Activated CD4-positive, alpha-beta T cell treated with anti-CD3 and anti-CD28 coated beads, Interleukin-2, amount 10 ng/mL, durations not matched to agents 7 days and 5 days (primary cell): Measurements from ENCODE around the gene LTN1. TPM values are rescaled to one million over a fixed set of nuclear protein-coding genes. Genes with fewer than 3 reads are reported as not detected.
"Not testable (repeated sequence)": the region's sequence is repeated elsewhere in the genome, so short reads cannot be mapped to it uniquely, and the experiment has no call there.

Experiments
- CTCF ChIA-PET: fragments of 350-600 bp; sonication (Branson Sonifier 250); formaldehyde crosslinking; loops from one replicate; lab custom pipeline; 2021; ENCODE audit warnings: antibody characterized with exemption; lab: Charles Lee
- POLR2A ChIA-PET: fragments of 350-600 bp; sonication (Branson Sonifier 250); formaldehyde crosslinking; loops from one replicate; lab custom pipeline; 2021; ENCODE audit warnings: antibody characterized with exemption; lab: Charles Lee
- DNase-seq: peaks from one replicate; pipeline ENCODE4 v3.0.0-alpha.2; 2020
- H3K27ac Mint-ChIP-seq: one replicate; pipeline ENCODE4 v1.8.0; 2021; ENCODE audit warnings: mild to moderate bottlenecking, moderate library complexity, mixed read lengths
- H3K27me3 Mint-ChIP-seq: one replicate; pipeline ENCODE4 v1.8.0; 2021; ENCODE audit warnings: mixed read lengths
- H3K36me3 Mint-ChIP-seq: one replicate; pipeline ENCODE4 v1.8.0; 2021; ENCODE audit warnings: low read depth, mixed read lengths
- H3K4me1 Mint-ChIP-seq: one replicate; pipeline ENCODE4 v1.8.0; 2021; ENCODE audit warnings: mixed read lengths
- H3K4me3 Mint-ChIP-seq: one replicate; pipeline ENCODE4 v1.8.0; 2021; ENCODE audit warnings: mild to moderate bottlenecking, moderate library complexity, mixed read lengths
- H3K9me3 Mint-ChIP-seq: one replicate; pipeline ENCODE4 v1.8.0; 2021; ENCODE audit warnings: mixed read lengths
- total RNA-seq, 2 experiments: library from RNA; stranded (reverse); gene quantifications; one replicate each; pipeline ENCODE4 v1.2.3, GENCODE V29; 2021

Gene LTN1
- total RNA-seq, 2 experiments from 2014 or later = 25.7 to 27.4 TPM

DNA sequence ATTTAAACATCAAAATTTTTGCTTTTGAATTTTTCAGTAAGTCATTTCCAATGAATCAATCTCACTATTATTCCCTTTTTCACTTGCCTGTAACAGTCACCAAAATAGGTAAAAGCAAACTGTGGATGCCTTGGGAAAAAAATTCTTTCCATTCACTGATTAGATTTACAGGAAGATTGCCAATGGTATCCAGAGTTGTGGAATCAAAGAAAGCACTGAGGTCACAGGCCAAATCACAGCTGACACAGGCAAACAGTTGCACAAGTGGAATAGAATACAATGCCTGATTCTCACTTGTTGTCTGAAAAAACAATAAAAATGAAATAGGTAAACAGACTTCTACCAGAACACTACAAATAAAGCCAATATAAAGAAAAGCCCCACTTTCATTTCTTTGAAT, 48.4 kb downstream of the LTN1 start:
- no peak overlapping the region for H3K27ac Mint-ChIP-seq
- ChIA-PET POLR2A (no interaction called here), CTCF (interaction anchor here (0.9 to 1.1 kb wide), 3 partner anchors 16 to 302 kb away, joined by 3 read pairs; no protein-coding TSS in a partner anchor)
- peaks cover 4% of the 10 kb centered on the region for H3K4me1 Mint-ChIP-seq
- H3K27me3 Mint-ChIP-seq = no peaks in the 10 kb centered on the region
- peaks cover 31% of the 10 kb centered on the region for H3K36me3 Mint-ChIP-seq
- DNase-seq = no peak
- no peak overlapping the region for H3K4me3 Mint-ChIP-seq
- H3K9me3 Mint-ChIP-seq = no peaks in the 10 kb centered on the region

DNA sequence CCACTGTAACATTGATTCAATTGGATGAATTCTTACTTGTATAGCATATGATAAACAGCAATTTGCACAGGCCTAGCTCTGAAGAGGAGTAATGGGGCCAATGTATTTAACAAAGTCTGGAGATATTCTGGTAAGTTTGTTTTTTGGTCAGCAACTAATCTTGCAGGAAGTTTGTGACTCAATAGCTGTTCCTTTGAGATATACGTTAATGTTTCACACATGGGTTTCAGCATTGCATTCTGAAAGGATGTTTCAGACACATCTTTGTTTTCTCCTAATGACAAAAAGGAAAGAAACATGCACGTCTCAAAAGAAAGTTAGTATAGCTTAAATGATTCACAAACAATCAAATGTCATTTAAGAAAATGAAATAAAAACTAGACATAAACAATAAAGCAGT, 49.0 kb downstream of the LTN1 start:
- POLR2A ChIA-PET = no interaction called here
- no peaks in the 10 kb centered on the region for H3K9me3 Mint-ChIP-seq

DNA sequence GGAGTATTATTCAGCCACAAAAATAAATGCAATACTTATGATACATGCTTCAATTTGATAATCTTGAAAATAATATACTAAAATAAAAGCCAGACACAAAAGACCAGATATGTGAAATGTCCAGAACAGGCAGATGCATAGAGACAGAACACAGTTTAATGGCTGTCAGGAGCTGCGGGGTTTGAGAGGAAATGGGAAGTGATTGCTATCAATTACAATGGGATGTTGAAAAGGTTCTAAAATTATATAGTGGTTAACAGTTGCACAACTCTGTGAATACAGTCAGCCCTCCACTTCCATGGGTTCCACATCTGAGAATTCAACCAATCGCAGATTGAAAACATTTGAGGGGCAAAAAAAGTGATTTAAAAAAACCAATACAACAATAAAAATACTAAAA, 54.0 kb downstream of the LTN1 start:
- Mint-ChIP-seq H3K4me1 (peaks cover 4% of the 10 kb centered on the region), H3K4me3 (no peak overlapping the region), H3K27me3 (no peaks in the 10 kb centered on the region), H3K36me3 (peaks cover 27% of the 10 kb centered on the region), H3K27ac (no peak overlapping the region), H3K9me3 (no peaks in the 10 kb centered on the region)
- ChIA-PET POLR2A (no interaction called here), CTCF (interaction anchor here (1.8 kb wide), 1 partner anchor 193 kb away, joined by 5 read pairs; no protein-coding TSS in a partner anchor)
- no peak for DNase-seq

More for the DNA sequence above, 49.0 kb downstream of the LTN1 start:
- no peak overlapping the region for H3K27ac Mint-ChIP-seq
- DNase-seq = no peak
- no peak overlapping the region for H3K4me3 Mint-ChIP-seq
- no peaks in the 10 kb centered on the region for H3K27me3 Mint-ChIP-seq
- CTCF ChIA-PET = interaction anchor here (0.9 to 1.1 kb wide), 3 partner anchors 15 to 302 kb away, joined by 3 read pairs; no protein-coding TSS in a partner anchor
- H3K36me3 Mint-ChIP-seq = peaks cover 30% of the 10 kb centered on the region
- H3K4me1 Mint-ChIP-seq = peaks cover 4% of the 10 kb centered on the region

DNA sequence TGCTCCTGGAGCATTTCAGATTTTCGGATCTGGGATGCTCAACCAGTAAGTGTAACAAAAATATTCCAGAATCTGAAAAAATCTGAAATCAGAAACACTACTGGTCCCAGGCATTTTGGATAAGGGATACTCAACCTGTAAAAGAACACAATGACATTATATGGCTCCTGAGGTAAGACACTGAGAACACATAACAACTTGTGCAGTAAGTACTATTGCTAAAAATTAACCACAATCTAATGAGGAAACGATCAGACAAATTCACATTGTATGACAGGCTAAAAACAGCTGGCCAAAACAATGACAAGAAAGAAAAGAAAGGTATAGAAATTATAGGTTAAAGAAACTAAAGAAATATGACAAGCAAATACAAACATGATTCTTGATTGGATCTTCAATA, 54.9 kb downstream of the LTN1 start:
- Mint-ChIP-seq H3K4me1 (peaks cover 6% of the 10 kb centered on the region), H3K36me3 (peaks cover 32% of the 10 kb centered on the region), H3K27ac (no peak overlapping the region), H3K4me3 (no peak overlapping the region), H3K9me3 (no peaks in the 10 kb centered on the region), H3K27me3 (no peaks in the 10 kb centered on the region)
- CTCF ChIA-PET = no interaction called here
- DNase-seq = no peak
- POLR2A ChIA-PET = no interaction called here

DNA sequence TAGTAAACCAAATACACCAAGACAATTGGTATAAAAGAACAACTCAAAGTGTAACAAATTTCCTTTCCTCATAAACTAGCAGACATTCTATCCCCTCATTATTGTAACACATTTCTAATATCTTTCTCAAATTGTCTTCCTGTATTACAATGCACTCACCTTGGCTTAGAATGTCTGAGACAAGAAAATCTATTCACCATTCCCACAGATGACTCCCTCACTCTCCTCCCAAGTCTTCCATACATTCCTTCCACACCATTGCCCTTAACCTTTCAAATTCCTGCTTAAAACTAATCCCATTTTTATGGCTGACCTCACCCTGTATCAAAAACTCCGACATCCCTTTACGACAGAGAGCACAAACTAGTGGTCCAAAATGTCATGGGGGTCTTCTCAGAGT, 56.0 kb downstream of the LTN1 start:
- no peak for DNase-seq
- no peaks in the 10 kb centered on the region for H3K27me3 Mint-ChIP-seq
- H3K4me3 Mint-ChIP-seq = no peak overlapping the region
- no peak overlapping the region for H3K27ac Mint-ChIP-seq
- CTCF ChIA-PET = no interaction called here
- peaks cover 8% of the 10 kb centered on the region for H3K4me1 Mint-ChIP-seq
- H3K9me3 Mint-ChIP-seq = no peaks in the 10 kb centered on the region
- POLR2A ChIA-PET = no interaction called here
- H3K36me3 Mint-ChIP-seq = peaks cover 29% of the 10 kb centered on the region

DNA sequence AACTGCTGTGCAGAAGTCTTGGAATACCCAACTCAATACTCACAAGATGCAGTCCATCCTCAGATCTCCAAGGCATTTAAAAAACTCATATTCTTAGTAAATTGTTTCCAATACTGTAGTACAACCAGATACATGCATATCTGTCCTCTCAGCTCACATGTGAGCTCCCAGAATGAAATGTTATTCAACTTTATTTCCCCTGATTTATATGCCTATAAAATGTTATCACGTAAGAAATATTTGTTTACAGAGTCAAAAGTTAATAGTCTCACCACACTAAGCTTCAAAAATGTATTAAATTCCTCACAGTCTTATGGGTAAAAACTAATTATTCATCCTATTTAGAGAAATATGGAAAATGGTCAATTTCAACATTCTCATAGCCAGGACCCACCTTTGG, 56.6 kb downstream of the LTN1 start:
- H3K36me3 Mint-ChIP-seq = peaks cover 32% of the 10 kb centered on the region
- no peak overlapping the region for H3K27ac Mint-ChIP-seq
- no peak for DNase-seq
- no peaks in the 10 kb centered on the region for H3K9me3 Mint-ChIP-seq
- H3K27me3 Mint-ChIP-seq = no peaks in the 10 kb centered on the region
- POLR2A ChIA-PET = no interaction called here
- no peak overlapping the region for H3K4me3 Mint-ChIP-seq
- H3K4me1 Mint-ChIP-seq = peaks cover 8% of the 10 kb centered on the region
- CTCF ChIA-PET = no interaction called here

DNA sequence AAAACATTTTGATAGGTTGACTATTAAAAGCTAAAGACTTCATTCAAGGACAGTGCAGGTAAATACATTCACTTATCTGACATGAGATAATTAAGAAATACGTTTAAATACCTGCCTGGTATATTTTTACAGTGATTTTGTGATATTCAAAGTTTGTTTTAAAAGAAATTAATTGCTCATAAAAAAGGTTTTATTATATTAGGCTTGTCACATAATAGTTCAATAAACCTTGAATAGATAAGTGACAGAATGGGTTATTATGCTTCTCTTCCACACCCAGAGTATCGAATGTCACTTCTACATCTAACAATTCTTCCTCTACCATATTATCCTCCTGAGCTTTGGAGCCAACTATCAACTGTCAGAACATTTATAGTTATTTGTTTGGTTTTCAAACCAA, 60.0 kb downstream of the LTN1 start:
- CTCF ChIA-PET = no interaction called here

DNA sequence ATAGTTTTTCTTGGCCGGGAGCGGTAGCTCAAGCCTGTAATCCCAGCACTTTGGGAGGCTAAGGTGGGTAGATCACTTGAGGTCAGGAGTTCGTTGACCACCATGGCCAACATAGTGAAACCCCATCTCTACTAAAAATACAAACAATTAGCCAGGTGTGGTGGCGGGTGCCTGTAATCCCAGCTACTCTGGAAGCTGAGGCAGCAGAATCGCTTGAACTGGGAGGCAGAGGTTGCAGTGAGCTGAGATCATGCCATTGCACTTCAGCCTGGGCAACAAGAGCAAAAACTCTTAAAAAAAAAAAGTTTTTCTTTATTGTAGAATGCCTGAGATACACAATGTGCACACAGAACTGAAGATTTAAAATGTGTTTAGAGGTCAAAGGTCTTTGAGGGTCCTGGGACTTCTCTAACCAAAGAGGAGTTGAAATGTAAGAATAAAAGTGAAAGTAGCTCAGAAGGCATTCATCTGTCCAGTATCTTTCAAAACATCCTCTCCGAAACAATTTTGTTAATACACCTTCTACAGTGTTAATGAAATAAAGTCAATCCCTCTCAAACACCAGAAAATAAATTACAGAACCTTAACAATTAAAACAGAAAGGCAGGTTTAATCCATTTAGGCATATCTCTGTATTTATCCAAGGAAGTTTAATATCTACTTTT, 60.8 kb downstream of the LTN1 start:
- H3K9me3 Mint-ChIP-seq, H3K27me3 Mint-ChIP-seq, H3K4me3 Mint-ChIP-seq, DNase-seq, POLR2A ChIA-PET, H3K4me1 Mint-ChIP-seq: not testable (repeated sequence)
- Mint-ChIP-seq H3K27ac (peak overlapping the region; percentile 81), H3K36me3 (peaks cover 40% of the 10 kb centered on the region)
- CTCF ChIA-PET = interaction anchor here (1.1 kb wide), 1 partner anchor 8 kb away, joined by 3 read pairs; no protein-coding TSS in a partner anchor

More for the DNA sequence above, 60.0 kb downstream of the LTN1 start:
- no peaks in the 10 kb centered on the region for H3K9me3 Mint-ChIP-seq
- peaks cover 40% of the 10 kb centered on the region for H3K36me3 Mint-ChIP-seq
- H3K4me3 Mint-ChIP-seq = no peak overlapping the region
- no peak for DNase-seq
- H3K27me3 Mint-ChIP-seq = no peaks in the 10 kb centered on the region
- H3K4me1 Mint-ChIP-seq = peaks cover 6% of the 10 kb centered on the region
- no peak overlapping the region for H3K27ac Mint-ChIP-seq
- POLR2A ChIA-PET = no interaction called here

DNA sequence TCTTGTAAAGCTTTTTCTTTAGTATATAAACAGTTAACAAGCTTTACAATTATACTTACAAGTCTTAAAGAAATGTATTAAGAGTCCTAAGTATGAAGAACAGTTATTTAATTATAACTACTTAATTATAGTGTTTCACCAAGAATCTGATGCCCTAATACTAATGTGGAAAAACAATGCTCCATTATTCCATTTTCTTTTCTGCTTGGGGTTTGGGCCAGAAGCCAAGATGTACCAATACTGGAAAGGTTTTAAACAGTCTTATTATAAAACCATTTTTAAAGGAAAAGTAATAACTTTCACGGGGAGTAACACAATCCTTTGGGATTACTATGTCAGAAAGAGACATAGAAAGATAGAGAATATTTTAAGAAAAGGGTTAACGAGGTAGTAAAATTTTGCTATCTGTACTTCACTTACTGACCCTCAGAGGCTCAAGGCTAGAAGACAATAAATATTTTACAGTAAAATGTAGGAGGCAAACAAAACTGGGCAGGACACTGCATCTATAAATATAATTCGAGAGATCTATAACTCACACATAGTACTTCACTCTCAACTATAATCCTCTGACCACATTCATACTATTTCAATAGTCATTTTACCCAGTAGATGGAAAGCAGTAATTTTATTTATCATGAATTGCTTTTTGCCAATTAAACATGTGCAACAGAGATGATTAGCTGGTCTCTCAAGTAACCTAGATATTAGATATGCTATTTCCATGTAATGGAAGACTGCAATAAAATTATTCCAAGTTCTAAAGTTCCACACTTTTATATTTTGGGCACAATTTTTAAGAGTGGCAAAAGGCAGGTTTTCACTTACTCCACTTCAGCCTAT, 63.9 kb downstream of the LTN1 start:
- Mint-ChIP-seq H3K27ac (no peak overlapping the region), H3K9me3 (no peaks in the 10 kb centered on the region), H3K36me3 (peaks cover 43% of the 10 kb centered on the region), H3K27me3 (no peaks in the 10 kb centered on the region), H3K4me1 (peaks cover 6% of the 10 kb centered on the region), H3K4me3 (no peak overlapping the region)
- DNase-seq = no peak
- ChIA-PET CTCF (interaction anchor here (1.6 kb wide), 1 partner anchor 15 kb away, joined by 3 read pairs; no protein-coding TSS in a partner anchor), POLR2A (no interaction called here)

DNA sequence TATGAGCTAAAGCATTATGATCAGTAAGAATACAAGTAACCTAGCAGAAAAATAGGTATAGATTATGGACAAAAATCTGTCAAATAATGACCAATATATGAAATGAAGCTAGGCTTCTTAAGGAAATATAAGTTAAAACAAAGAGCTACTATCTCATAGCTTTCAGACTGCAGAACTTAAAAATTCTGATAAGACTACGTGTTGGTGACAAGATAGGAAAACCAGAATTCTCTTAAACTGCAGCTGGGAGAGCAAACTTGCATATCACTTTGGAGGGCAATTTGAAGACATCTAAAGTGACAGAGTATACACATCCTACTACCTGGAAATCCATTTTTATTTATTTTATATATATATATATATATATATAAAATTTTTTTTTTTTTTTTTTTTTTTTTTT, 65.5 kb downstream of the LTN1 start:
- H3K4me1 Mint-ChIP-seq = peaks cover 3% of the 10 kb centered on the region
- no peak overlapping the region for H3K27ac Mint-ChIP-seq
- no peaks in the 10 kb centered on the region for H3K27me3 Mint-ChIP-seq
- ChIA-PET CTCF (no interaction called here), POLR2A (no interaction called here)
- no peaks in the 10 kb centered on the region for H3K9me3 Mint-ChIP-seq
- H3K4me3 Mint-ChIP-seq = no peak overlapping the region
- no peak for DNase-seq
- peaks cover 33% of the 10 kb centered on the region for H3K36me3 Mint-ChIP-seq

DNA sequence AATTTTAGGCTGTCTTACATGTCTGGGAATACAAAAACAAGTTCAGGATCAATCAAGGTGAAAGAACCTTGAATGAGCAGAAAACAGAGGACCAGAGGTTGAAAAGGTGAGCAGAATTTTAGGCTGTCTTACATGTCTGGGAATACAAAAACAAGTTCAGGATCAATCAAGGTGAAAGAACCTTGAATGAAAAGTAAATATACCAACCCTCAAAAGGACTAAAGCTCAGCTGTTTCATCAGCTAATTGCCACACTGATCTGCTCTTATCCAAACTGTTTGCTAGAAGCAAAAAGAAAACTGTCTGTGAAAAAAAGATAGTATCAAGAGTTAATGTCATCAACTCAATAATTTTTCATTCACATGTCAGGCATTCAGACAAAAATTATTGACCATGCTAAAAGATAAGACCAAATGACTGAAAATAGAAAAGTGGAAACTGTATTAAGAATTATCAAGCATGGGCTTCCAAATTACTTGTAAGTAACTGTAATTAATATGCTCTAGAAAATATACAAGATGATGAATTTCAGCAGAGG, 69.2 kb downstream of the LTN1 start:
- H3K36me3 Mint-ChIP-seq = peaks cover 16% of the 10 kb centered on the region
- no peaks in the 10 kb centered on the region for H3K27me3 Mint-ChIP-seq
- no peaks in the 10 kb centered on the region for H3K9me3 Mint-ChIP-seq
- CTCF ChIA-PET = no interaction called here
- no peaks in the 10 kb centered on the region for H3K4me1 Mint-ChIP-seq
- H3K4me3 Mint-ChIP-seq = no peak overlapping the region
- H3K27ac Mint-ChIP-seq = peak overlapping the region; percentile 3
- POLR2A ChIA-PET = no interaction called here
- DNase-seq = no peak

DNA sequence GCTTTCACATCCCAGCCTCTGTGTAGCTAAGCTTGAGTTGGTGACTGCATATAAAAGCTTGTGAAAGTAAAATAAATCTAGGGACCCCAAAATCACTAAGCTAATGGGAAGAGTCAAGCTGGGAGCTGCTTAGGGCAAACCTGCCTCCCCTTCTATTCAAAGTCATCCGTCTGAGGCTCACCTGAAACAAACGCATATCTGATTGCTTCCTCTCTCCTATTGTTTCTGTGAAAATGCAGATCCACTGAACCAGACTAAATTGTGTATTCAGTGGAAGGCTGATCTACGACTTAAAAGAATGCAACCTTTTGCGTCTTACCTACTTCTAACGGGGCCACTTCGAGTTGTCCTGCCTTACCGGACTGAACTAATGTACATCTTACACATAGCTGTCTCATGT, 70.3 kb downstream of the LTN1 start:
- POLR2A ChIA-PET = no interaction called here
- Mint-ChIP-seq H3K27ac (no peak overlapping the region), H3K4me3 (no peak overlapping the region), H3K4me1 (no peaks in the 10 kb centered on the region), H3K36me3 (peaks cover 16% of the 10 kb centered on the region), H3K27me3 (no peaks in the 10 kb centered on the region), H3K9me3 (no peaks in the 10 kb centered on the region)
- CTCF ChIA-PET = no interaction called here
- DNase-seq = no peak
